GM18873 (cell line): ENCODE measurements around the gene MRPS25.
A peak's percentile ranks its signal among the peaks of the same experiment; 100 is the strongest.

Source experiments
- ATAC-seq: cut with Tn5 transposase; IDR thresholded peaks from one replicate; pipeline ENCODE4 v1.9.1; 2021; ENCODE audit warnings: mild to moderate bottlenecking, moderate library complexity, moderate number of reproducible peaks; ENCODE audit not compliant: unreplicated experiment, low FRiP score

MRPS25 gene

DNA sequence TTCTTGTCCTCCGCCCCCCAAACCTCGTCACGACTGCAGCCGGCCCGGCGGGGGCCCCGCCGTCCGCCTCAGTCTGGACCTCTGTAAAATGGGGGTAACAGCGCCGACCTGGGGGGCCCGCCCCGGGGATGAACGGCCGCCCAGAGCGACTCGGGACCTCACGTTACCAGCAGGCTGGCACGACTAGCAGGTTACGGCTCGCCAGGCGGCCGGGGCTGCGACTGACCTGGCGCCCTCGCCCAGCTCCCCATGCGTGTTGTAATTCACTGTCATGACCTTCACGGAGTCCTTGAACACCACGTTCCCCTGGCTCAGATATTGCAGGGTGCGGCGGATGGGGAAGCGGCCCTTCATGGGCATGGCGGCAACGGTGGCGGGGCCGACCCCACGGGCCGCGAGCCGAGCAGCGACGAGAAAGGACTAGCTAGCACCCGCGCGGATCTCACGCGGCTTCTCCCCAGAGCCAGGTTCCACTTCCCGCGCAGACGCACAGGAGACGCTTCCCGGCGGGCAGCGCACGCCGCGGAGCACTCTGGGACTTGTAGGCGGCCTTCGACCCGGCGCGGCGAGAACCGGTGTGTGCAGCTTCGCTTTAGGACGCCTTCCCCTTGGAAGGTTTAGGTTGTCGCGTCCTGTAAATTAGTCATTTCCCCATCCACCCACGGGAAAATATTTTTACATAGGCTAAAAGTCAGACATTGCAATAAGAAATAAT is at the start of gene MRPS25:
Gene MRPS25 (minus strand): TSS at position 481 of the 715 bp plus-strand sequence. CDS start 121 bp downstream, at position 360.
- peak; percentile 90 for ATAC-seq

DNA sequence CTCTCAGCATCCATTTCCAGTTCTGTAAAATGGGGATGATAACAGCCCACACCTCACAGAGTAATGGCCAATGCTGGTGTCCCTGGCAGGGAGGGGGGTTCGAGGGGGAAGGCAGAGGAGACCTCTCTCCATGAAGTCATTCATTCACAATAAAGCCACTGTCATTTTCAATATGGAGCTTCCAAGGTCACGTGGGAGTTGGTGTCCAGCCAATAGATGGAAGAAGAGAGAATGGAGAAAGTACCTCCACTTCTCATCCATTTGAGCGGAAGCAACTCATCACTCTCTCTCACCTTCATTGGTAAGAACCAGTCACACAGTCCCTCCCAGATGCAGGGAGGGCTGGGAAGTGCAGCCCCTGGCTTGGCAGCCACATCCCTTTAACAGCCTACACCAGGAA is 48.8 kb upstream of the MRPS25 start:
- ATAC-seq = no peak

DNA sequence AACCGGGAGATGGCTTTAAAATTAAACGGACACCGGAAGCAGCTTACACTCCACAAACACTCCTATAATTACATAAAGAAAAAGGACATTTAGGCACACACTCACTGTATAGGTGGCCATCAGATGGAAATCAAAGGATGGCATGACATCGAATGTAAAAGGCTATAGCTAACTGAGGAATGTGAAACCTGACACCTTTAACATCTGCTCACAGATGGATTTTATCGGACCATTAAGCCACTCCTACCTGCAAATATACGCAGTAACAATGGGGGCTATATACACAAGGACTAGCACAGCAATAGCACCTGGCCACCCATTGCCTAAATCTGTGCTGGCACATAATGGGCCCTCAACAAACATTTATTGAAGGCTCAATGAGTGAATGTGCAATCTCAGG is 48.4 kb upstream of the MRPS25 start:
- no peak for ATAC-seq

DNA sequence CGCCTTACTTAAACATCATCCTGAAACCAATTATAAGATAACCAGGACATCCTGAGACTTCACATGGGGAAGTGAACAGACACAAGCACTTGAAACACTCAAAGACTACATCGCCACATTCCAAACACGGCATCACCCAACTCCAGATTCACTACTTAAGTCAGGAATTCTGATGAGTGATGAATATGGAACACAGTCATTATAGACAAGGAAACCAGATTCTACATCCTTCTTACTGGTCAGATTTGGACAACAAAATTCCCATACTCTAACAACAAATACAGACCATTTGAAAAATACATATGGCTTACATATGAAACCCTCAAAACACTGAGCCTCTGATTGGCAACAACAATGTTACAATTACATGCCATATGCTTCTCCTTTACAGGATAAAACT is 46.9 kb upstream of the MRPS25 start:
- ATAC-seq = no peak

DNA sequence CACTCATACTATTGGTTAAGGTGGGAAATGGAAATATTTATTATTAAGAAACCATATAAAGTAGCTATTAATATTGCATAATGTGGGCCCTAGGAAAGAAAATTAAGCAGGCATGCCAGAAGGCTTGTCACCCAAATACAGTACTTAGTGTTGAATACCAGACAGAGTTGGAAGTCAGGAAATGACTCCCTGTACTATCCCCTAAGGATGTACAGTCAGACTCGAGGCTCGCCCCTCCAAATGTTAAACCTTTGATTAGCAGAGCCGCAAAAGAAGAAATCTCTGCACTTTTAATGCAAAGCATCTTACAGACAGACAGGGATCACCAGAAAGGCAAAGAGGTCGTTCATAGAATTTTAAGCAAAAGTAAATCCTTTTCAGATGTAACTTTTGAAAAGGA is 45.1 kb upstream of the MRPS25 start:
- ATAC-seq = no peak

DNA sequence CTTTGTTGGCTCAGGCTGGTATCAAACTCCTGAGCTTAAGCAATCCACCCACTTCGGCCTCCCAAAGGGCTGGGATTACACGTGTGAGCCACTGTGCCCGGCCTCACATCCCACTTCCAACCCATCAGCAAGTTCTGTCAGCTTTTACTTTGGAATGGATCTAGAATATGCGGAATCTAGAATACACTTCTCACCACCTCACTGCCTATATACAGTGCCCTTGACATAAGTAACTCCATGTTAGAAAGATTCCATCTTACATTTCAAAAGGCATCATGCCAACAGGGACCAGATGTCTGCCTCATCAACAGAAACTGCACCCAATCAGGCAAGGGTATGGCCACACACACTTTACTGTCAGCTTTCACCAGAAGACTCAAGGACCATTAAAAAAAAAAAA is 43.8 kb upstream of the MRPS25 start:
- no peak for ATAC-seq

DNA sequence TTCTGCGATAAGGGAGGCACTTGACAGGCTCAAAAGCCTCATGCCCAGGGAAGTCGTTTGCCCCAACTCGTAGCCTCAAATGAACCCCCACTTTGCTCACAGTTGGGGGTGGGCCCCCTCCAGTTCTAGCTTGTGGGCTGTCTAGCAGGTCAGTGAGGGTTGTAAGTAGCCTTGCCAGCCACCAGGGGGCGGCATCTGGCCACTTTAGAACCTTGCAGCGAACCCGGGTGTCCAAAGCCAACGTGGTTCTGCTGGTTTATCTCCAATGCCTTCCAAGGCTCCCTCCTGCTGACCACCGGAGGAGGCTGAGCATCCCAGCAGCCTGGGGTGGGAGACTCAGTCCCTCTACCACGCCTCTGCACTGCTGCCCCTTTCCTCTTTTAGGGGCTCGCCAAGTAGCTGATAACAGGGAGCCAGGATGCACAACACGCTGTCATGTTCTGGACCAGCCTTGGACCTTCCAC is 43.0 kb upstream of the MRPS25 start:
- no peak for ATAC-seq

DNA sequence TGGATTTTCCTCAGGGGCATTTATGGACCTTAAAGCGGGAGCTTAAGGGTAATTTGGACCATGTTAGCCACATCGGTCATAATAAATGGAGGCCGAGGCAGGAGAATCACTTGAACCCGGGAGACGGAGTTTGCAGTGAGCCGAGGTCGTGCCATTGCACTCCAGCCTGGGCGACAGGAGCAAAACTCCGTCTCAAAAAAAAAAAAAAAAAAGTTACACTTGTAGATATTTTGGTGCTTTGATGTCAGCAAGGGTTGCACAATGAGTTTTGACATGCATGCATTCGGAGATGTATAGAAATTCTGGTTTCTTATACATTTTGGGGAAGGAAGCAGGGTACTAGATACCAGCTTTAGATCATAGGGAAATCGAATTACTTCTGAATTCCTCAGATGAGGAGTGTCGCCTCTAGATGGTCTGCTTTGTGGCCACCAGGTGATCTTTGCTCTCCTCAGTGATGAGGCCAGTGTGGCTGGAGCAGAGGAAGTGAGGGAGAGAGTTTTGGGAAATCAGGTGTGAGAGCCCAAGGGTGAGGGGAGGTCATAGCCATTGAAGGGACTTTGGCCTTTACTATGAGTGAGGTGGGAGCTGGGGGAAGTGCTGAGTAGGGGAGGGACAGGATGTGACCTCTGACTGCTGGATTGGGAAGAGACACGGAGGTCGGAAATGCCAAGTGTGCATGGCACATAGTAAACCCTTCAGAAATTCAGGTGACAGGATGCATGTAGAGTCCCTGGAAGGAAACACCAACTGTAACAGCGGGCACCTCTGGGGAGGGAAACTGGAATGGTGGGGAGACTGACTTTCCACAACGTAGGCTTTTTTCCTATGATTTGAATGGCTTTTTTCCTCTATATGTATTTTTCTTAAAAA is 42.2 kb upstream of the MRPS25 start:
- ATAC-seq = no peak

DNA sequence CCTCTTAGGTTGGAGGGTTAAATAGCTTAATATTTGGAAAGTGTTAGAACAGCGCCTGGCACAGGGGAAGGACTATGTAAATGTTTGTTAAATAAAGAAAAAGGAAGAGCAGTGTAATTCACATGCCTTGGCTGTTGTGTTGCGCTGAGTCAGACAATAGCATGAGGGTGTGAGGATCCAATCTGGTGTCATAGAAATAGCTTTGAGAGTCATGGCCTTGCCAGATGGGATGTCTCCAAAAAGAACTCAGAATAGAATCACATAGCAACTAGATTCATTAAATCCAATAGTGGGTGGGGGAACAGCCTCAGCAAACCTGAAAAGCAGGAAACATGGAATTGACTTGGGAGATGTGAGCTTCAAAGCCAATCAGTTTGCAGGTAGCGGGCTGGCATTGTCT is 37.7 kb upstream of the MRPS25 start:
- ATAC-seq = no peak

DNA sequence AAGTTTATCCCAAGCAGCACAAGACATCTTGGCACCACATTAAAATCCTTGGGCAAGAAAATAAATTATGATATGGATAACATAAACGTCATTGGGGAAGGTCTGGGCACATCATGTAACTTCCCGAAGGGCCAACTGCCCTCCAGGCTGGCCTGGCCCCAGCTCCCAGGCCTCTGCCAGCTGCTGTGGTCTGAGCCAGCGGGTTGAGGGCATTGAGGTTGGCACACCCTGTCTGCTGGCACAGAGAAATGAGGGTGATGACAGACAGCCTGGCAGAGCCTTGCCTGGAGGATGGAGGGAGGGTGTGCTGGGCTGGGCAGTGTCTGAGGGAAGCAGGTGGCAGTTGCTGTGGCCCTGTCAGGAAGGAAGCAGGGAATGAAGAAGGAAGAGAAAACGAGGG is 37.1 kb upstream of the MRPS25 start:
- no peak for ATAC-seq

DNA sequence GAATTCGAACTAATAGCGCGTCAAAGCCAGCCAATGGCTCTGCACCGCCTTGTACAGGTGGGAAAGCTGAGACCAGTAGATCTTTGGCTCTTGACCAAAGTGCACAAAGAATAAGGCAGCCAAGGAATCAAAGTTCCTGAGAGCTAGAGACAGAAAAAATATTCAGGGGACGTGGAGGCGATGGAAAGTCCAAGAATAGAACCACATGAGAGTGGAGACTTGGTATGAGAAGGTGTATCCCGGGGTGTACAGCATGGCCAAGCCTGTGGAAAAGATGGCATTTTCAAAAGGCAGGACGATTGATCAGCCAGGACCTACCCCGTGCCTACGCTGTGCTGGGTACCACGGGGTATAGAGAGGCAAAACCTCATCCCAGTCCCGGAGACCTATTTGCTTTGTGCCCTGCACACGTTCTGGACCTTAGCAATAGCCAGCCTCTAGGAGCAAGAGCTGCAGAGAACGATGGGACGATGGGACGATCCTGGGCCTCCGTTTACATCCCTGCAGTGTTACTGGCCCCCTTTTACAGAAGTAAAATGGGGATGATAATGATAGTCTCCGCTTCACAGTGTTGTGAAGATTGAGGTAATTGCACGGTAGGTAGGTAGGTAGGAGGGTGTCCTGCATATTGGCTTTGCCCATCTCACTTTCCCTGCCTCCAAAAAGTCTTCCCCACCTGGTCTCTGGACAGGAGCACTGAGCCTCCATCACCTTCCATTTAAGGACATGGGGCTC is 34.4 kb upstream of the MRPS25 start:
- peak; percentile 11 for ATAC-seq

DNA sequence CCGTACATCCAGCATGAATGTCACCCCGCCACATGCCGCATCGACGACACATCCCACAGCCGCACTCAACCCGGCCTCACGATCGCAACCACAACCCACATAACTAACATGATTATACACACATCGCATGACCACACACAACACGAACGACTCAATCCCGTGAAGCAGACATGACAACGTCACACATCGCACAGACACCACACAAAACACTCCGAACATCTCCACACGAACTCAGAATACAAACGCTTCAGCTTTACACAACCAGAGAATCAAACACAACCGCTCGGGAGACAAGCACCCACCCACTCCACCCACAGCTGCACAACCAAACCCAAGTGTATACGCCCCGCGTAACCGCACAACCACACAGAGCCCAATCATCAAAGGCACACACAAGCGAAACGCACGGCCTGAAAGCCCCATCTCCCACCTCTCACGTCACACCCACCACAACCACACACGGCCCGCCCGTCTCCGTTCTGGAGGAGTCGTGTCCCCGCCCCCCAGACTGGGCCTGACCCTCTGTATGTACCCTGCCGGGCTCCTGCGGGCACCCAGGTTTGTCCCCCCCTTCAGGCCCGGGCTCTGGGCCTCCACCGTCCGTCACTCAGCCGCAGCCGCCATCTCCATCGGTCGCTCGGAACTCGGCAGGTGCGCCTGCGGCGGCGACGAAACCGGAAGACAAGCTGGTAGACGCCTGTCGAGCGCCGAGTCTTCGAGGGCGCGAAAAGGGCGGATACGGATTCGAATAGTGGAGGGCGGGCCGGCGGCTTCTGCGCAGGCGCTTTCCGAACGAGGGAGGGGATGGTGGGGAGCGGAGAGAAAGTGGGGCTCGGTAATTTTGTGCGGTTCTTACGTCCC is 33.6 kb upstream of the MRPS25 start, which contains the start of gene RBSN:
Gene RBSN (minus strand): TSS at position 646 of the 861 bp plus-strand sequence. CDS start 3,028 bp downstream, outside the sequence.
- peak; percentile 78 for ATAC-seq

DNA sequence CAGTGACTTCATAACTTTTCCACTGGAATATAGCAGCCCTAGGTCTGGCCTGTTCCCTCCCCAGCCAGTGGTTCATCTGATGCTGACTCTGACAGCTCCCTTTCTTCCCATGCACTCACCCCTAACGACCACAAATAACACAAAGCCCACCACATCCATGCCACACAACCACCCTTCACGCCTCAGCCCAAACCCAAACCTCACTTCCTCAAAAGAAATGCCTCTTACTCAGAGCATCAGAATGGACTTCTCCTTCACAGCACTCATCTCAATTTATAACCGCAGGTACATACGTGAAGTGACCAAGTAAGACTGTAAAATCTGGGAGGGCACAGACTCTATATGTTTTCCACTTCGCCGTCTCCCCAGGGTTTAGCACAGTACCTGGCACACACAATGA is 32.8 kb upstream of the MRPS25 start:
- ATAC-seq = no peak

DNA sequence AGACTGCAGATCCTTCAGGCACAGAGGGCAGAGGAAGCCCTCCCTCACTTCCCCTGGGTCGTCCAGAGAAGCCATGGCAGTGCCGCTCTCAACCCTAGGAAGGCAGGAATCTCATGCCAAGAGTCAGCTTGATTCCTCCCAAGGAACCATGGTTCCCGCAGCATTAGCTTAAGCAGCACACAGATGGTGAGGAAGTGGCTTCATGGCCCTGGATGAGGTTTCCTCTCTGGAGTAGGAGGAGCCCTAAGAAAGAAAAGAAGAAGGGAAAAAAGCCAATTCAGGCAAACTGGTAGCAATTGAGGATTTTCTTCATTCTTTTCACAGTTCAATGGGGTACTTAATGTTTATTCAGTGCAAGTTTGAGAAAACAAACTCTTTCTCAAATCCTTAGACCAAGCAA is 30.9 kb upstream of the MRPS25 start:
- ATAC-seq = no peak

DNA sequence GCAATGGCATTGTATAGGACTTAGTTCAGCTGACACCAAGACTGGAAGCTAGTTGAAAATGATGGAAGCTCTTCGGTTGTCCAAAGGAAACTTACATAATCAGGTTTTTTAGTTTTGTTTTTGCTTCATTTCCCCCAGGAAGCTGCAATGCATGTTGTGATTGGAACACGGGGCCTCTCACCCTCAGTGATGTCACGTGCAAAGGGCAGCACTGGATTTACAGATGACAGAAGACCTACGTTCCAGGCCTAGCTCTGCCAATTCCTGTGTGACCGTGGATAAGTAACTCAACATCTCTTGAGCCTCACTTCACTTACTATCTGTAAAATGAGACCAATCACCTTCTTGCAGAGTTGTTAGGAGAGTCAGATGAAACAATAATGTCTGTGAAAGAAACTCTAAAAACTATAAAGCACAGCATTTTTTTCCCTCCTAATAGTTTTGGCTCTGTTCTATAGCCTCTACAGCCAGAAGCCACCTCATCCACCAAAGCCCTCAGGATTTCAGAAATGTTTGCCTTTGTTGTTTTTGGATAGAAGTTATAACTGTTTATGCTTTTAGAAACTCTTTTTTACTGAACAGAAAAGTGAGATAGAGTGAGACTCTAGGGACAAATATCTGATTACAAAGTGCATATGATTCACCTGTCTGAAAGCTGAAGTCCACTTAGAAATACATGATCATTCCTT is 29.2 kb upstream of the MRPS25 start:
- ATAC-seq = no peak

DNA sequence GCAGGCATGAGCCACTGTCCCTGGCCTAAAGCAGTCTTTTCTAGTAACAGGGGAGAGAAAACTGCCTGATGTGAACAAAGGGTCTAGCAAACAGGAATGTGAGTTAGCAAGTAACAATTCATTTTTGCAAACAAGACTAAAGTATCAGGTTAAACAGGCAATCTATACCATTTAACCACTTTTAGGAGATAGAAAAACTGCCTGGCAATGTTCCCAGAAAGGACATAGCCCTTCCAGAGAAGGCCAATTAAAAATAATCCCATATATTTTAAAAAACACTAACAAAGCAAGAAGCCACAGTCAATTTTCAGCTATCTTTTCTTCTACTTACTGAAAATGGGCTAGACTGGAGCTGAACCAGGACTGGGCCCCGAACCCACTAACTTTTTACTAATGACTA is 27.6 kb upstream of the MRPS25 start:
- ATAC-seq = no peak

DNA sequence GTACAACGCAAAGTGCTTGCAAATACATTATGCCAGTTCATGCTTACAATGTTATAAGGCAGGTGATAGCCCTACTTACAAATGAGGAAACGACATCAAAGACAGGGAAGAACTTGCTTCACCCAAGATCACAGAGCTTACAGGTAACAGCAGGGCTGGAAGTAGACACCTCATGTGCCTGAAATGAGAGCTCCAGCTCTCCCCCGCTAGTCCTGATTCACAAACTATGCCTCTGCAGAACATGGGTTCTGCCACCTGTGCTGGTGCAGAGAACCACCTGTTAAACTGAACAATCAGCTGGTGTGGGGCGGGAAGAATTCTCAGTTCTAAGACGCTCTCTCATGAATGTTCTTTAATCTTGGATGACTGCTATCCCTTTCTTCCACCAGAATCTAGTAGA is 26.5 kb upstream of the MRPS25 start:
- ATAC-seq = no peak

DNA sequence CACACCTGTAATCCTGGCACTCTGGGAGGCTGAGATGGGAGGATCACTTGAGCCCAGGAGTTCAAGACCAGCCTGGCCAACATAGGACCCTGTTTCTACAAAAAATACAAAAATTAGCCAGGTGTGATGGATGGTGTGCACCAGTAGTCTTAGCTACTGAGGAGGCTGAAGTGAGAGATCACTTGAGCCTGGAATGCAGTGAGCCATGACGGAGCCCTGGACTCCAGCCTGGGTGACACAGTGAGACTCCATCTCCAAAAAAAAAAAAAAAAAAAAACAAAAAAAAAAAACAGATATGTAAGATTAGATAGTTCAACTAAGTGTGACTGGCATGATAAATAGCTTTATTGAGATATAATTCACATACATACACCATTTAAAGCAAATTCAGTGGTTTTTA is 24.1 kb upstream of the MRPS25 start:
- no peak for ATAC-seq

DNA sequence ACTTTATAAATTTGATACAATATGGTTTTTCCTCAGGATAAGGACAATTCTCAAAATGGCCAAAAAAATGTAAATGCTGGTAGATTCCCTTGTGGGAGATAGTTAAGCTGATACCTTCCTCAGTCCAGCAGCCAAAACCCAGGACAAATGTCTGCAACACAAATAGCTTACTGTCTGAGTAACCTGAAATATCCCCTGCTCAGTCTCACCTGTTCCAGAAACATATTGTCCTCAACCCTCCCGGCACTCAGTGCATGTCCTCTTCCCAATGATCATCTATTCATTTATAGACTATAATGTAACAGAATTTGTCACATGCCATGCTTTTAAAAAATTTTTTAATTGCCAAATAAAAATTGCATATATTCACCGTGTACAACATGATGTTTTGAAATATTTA is 21.6 kb upstream of the MRPS25 start:
- no peak for ATAC-seq
